NCI-H146 treated with DMSO at 0.1 percent for 48 hours (cell line): ENCODE results near the gene DNTT.

Experiments used
- DNase-seq: peaks from one replicate; lab custom pipeline; 2025; ENCODE audit not compliant: unreplicated experiment; lab: John Stamatoyannopoulos, UW

Gene DNTT

GRCh38 chr10:96374985-96375830 is 71.0 kb downstream of the DNTT start:
- DNase-seq, result peak; percentile 78

GRCh38 chr10:96376483-96376882 is 72.2 kb downstream of the DNTT start:
- DNase-seq, result no peak

- no peak for DNase-seq
Observed at GRCh38 chr10:96377816-96378294, 73.6 kb downstream of the DNTT start.

GRCh38 chr10:96378741-96379140 is 74.5 kb downstream of the DNTT start:
- DNase-seq, result no peak

- no peak for DNase-seq
Observed at GRCh38 chr10:96379758-96380157, 75.5 kb downstream of the DNTT start.

GRCh38 chr10:96380821-96381220 is 76.6 kb downstream of the DNTT start:
- DNase-seq, result no peak

- no peak for DNase-seq
Observed at GRCh38 chr10:96384506-96384905, 80.3 kb downstream of the DNTT start.

- no peak for DNase-seq
Observed at GRCh38 chr10:96387161-96387560, 82.9 kb downstream of the DNTT start.

GRCh38 chr10:96387601-96388000 is 83.4 kb downstream of the DNTT start:
- DNase-seq, result no peak
